ENCODE results near the gene PPFIA4.

Gene PPFIA4

DNA sequence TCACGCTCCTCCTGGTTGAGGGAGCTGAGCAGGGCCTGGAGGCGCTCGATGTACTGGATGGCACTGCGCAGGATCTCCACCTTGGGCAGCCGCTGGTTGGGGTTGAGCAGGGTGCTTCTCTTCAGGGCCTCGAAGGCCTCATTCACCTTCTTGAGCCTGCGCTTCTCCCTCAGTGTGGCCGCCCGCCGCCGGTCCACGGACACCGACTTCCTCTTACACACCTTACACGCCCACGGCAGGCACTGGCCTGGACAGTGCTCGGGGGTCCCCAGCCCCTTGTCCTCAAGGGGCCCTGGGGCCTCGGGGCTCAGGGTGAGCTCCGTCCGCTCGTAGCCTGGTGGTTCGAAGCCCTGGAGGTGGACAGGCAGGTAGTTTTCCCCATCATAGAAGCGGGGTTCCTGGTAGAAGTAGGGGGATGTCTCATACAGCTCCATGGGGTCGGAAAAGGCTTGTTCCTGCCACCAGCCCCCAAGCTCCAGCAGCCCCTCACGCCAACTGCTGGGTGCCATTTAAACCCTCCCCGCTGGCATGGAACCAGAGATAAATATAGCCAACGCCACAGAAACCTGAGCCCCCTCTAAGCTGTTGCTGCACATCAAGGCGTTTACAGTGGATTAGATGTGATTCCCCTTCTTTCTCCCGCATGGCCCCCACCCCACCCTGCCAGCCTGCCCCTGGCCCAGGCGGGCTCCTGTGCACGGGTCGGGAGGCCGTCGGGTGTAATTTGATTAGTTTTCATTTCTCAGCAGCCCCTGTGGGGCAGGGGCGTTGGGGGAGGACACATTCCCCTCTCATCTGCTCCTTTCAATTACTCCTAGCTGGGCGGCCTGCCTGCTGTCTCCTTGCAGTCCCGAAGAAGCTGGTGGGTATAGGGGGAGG, 59.5 kb downstream of the PPFIA4 start, which contains the start of gene MYOG:
MYOG (minus strand) TSS at position 485 of the 879 bp plus-strand sequence; CDS start at position 434, 51 bp downstream.
- FAIRE-seq, result no peak

DNA sequence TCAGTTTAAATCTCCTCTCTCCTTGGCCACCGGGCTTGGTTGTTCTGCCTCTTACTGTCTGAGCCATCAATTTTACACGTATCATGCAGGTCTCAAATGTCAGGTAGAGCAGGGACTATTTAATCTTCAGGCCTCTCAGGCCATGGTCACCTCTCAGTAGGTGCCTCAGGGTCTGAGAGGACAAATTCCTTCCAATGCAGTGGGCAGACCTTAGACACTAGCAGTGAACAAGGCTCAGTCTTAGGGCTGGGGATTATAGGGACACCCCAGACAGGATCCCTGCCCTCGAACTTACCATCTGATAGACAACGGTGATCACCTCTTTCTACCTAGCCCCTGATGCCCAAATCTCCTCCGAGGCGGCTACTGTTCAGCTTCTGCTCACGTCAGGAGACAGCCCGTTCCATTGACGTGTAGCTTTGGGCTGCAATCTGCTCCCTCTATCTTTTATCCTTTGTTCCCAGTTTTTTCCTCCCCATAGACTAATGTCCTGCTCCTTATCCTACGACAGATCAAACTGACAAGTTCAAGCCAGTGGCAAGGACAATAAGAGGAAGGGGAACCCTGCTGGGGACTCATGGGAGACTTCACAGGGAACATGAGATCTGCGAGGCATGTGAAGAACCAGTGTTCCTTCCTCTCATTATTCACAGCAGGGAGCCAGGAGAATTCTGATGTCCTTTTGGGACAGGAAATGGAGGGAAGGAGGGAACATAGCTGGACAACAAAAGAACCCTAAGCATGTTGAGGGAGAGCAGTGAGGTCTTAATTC, 60.9 kb downstream of the PPFIA4 start:
- no peak for FAIRE-seq

DNA sequence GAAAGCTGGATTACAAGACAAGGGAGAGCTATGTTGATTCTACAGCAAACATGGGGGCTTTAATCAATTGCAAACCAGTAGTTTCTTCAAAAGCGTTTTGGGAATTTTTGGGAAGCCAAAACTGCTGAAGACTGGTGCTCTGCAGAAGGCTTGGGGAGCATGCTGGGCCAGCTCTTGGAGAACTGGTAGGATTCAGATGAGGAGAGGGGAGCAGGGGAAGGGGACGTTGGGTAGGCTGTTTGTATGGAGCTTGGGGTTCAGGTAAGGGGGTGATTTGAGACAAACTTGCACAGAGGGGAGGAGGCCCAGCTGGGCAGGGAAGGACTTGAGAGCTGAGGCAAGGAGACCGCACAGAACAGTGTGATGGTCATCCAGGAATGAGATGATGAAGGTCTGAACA, 62.1 kb downstream of the PPFIA4 start:
- FAIRE-seq, result no peak

DNA sequence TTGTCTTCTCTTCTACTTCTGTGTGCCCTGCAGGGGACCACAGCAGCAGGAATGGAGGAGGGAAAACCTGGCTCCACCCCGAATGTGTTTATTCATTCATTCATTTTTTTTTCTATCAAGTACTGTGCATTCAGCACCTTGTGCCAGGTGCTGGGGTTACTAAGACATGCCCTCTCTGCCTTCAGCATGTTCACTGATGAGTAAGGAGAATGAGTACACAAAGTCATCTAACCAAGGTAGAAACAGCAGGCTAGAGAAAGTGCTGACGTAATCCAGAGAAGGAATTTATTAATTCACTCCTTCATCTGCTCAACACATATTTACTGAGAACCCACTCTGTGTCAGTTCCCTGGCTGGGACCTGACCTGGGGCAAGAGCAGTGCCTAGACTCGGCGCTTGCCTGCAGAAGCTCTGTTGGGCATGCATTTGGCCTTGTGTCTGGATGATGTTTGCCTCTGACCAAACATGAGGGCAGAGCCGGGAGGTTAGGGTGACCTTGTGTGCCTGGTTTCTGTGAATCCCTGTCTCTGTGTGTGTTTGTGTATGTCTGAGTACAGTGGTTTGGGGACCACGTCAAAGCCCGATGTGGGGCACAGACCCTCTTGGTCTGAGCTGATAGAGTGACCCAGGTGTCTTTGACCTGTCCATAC, 62.8 kb downstream of the PPFIA4 start:
- no peak for FAIRE-seq

DNA sequence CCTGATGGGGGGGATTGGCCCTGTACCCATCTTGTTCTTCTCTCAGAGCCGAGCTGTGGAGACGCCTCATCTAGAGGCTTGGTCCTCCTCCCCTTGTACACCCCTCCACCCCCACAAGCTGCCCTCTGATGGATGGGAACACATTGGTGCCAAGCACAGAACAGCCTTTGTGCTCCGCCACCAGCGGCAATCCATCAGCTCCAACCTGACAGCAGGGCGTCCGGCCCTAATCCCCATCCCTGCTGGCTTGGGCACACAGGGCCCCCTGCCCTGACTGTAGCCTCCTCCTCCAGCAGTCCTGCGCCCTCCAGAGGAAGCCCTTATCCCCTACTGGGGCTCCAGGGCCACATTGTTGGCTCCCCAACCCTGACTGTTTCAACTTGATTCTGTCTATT, 63.4 kb downstream of the PPFIA4 start:
- FAIRE-seq, result no peak

DNA sequence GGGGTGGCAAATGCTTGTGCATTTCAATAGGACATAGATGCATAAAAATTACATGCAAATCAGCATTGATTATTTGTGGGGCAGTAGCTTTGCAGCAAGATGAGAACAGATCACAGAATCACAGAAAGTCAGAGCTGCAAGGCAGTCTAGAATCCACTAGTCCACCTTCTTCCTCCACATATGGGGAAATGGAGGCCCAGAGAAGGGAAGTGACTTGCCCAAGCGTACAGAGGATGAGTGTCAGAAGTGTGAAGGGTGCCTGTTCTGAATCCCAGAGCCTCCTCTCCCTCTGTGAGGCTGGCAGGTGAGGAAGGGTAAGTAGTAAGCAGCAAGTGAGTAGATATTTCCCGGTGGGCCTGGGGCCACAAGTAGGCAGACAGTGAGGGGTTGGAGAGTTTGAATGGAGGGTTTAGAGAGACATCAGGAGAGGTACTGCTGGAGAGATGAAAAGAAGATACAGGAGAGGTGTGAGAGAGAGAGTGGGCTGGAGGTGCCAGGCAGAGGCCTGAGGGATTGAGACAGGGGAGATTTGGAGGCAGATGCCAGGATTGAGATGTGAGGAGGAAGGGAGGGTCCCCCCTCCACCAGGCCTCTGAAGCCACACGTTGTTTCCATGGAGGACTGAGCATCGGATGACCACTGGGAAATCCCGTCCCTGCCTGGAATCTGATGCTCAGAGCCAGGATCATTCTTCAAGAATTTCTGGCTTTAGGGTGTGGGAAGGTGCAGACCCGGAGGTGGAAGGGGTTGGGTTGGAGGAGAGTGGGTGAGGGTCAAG, 64.3 kb downstream of the PPFIA4 start:
- no peak for FAIRE-seq

DNA sequence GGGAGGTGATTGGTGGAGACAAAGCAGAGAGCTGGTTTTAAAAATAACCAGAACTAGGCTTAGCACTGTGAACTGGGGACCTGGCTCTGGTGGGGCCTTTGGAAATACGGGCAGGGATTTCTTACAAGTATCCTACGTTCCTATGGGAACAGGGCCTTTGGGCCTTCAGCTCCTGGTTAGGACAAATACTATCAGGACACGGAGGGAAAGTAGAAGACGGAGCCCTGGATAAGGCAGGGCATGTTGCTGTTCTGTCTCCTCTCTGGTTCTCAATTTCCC, 64.8 kb downstream of the PPFIA4 start:
- FAIRE-seq, result no peak

DNA sequence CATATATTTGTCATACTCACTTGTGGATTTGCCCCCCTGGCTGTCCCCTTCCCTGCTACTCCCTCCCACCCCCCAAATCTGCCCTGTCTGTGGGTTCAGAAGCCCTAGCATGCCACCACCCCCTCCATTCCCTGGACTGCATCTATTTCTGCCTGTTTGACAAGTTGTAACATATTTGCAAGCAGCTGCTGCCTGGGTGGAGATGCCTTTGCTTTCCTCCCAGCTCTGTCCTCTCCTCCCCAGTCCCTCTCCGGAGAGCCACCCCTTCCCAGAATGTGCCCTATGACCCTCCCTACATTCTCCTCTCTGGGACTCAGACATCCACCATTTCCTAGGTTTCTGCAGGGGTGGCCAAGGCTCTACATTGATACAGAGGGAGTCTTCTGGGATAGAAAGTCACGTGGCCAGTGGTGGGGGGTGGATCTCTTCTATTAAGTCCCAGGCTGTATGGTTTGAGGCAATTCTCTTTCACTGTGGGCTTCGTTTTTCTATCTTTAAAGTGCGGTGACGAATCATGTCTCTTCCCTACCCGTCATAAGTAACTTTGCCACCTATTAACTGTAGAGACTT, 65.6 kb downstream of the PPFIA4 start:
- FAIRE-seq, result no peak

DNA sequence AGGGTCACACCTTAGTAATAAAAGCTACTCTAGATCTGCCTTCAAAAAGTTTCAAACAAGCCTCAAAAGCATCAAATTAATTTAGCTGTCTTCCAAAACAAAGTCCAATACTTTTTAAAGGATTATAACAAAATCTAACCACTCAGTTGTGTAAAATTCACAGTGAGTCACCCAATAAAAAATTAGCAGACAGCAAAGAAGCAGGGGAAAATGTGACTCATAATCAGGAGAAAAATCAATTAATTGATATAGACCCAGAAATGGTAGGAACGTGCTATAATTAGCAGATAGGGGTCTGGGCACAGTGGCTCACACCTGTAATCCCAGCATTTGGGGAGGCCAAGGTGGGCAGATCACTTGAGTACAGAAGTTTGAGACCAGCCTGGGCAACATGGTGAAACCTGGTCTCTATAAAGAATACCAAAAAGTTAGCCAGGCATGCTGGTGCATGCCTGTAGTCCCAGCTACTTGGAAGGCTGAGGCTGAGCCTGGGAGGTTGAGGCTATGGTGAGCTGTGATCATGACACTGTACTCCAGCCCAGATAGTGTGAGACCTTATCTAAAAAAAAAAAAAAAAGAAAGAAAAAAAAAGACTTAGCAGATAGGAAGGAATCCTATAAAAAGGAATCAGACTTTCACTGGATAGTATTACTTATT, 67.6 kb downstream of the PPFIA4 start:
- FAIRE-seq, result no peak

DNA sequence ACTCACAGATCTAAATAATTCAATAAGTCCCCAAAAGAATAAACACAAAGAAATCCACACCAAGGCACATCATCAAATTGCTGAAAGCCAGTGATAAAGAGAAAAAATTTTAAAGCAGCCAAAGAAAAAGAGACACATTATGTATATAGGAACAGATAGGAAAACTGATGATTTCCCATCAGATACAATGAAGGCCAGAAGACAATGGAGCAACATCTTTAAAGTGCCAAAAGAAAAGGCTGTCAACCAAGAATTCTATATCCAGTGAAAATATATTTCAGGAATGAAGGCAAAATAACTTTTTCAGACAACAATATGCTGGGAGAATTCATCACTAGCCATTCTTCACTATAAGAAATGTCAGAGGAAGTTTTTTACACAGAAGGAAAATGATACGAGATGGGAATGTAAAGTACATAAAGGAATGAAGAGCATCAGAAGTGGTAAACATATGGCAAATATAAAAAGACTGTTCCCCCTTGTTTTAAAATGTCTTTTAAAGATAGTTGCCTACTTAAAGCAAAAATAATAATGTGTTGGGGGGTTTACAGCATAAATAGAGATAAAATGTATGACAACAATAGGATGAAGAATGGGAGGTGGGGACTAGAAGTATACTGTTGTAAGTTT, 68.9 kb downstream of the PPFIA4 start:
- FAIRE-seq, result no peak

DNA sequence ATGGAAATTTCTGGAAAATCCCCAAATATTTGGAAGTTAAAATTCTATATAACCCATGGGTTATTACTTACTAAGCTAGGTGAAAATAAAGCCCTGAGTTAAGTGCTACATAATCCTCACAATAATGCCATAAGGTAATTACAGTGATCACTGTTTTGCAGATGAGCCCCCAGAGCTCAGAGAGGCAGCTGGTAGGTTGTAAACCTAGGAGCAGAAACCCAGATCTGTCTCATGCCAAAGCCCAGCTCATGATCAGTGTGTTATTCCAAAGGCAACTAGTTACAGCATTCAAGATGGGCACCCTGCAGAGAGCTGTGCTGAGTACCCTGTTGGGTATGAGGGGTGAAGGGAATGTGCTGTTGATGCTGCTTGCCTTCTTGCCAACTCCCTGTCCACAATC, 70.3 kb downstream of the PPFIA4 start:
- FAIRE-seq, result no peak

DNA sequence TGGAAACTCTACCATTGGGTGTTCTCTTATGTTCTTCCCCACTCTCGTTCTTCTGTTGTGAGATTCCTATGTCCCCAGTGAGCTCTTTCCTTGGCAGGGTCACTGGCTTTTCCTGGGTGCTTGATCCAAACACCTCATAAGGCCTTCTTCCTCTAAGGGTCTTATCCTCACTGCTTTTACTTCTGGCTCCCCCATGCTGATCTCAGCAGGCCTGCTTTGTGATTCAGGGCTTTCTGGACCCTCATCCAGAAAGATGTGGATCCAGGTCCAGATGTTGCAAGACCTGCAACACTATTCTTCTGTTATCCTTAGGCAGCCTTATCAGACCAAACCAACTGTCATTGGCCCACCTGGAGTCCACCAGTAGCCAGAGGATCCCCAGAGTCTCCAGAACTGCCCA, 70.7 kb downstream of the PPFIA4 start:
- FAIRE-seq, result no peak

DNA sequence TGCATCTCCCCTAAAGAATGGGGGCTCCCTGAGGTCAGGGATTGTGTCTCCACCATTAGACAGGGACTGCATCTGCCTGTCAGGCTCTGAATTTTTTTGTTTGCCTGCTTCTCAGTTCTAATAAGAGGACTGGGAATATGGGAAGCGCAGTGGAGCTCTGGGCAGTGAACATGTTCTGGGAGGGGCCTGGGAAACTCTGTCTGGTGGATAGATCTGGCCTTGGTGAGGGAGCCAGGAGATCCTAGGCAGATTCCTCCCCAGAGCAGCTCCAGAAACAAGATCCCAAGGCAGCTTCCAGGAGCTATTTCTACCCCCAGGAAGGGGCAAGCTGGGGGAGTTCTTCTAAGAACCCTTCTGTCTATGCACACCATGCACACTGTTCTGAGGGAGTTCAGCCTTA, 72.2 kb downstream of the PPFIA4 start:
- FAIRE-seq, result no peak

DNA sequence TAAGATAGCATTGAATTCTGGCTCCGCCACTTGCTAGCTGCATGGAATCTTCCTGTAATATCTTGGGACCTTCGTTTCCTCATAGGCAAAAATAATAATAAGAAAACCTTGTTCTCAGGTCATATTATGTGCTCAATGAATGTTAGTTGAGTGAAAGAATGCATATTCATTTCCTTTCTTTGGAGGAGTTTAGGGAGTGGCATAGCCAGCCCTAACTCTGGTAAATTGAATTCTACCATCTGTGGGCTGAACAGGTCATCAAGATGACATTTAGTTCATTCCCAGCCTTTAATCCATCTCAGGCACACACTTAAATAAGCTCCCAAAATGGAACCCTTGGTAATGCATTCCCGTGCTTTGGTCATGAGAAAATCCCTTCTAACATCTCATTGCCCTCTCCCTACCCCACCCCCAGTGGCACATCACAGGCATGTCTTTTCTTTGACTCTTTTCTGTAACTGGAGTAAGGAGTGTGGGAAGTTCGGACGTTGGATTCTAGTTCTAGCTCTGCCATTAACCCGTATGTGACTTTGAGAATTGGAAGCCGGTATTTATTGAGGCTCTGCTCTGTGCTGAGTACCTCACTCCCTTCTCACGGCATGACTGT, 72.7 kb downstream of the PPFIA4 start:
- FAIRE-seq, result no peak

DNA sequence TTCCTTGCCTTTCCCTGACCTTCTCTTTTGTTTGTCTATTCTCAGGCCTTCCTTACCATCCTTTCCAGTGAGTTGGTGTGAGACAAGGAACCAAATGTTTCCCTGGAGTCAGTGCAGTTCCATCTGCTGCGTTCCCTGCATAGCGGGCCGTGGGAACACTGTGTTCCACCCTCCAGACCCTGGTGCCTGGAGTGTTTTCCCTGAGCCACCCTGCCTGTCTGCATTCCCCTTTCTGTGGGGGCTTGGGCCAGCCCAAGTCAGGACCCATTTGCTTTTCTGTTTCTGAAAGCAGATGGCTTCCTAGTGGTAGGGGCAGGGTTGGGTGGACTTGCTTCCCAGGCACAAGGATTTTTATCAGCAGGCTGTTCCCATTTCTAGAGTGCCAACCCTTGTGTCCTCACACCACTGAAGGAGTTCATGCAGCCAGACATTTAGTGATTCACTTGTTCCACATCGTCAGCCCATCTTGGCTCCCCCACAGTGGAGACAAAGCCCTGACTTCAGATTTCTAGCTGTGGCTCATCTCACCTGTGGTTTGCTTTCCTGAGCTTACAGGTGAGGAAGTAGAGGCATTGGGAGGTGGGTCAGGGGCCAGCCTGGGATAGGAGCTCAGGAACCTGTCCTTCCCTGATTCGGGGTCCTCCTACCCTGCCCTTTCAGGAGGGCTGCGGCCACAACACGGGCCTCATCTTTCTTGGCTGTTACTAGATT, 73.7 kb downstream of the PPFIA4 start:
- FAIRE-seq, result no peak

DNA sequence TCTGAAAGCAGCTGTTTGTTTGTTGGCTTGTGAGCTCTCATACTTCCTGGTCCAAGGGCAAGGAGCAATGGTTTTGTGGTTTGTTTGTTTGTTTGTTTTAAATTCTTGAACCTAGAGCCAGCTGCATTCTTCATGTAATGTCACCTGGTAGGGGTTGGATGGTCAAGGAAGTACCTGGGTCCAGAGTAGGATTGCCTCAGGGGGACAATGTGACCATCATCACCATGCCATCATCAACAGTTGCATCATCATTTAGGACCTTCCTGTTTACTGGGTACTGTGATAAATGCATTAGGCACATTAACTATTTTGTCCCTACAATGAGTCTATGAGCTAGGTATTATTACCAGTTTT, 74.2 kb downstream of the PPFIA4 start:
- no peak for FAIRE-seq

DNA sequence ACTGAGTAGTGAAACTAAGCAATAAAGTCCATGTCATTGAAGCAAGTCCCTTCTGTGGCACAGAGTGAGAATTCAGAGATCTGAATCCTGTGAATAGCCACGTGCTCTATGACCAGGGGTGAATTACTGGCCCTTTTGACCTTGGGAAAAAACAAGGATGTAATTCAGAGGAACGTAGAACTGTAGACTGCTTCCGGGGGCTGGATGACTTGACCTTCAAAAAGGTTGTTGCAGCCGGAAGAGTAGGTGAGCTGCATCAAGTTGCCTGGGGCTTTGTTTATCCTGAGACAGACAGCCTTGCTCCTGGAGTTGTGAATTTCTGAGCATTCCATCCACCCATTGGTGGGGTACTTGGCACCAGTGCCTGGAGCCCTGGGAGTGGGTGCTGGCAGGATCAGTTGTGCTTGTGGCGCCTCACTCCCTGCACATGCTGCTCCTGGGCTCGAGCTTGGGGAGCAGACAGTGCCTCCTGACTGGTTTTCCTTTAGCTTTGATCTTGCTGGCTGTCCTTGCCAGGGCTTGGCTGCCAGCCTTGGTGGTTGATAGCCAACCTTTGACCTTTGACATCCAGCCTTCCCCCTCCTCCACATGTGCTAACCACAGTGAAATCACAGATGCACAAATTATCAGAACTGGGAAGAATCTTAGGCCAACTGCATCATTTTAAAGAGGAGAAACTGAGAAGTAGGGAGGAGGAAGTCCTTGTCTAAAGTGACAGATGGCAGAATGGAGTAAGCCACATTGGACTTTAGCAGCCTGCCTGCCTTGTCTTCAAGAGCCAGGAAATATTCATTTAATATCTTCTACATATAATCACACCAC, 75.7 kb downstream of the PPFIA4 start:
- no peak for FAIRE-seq

DNA sequence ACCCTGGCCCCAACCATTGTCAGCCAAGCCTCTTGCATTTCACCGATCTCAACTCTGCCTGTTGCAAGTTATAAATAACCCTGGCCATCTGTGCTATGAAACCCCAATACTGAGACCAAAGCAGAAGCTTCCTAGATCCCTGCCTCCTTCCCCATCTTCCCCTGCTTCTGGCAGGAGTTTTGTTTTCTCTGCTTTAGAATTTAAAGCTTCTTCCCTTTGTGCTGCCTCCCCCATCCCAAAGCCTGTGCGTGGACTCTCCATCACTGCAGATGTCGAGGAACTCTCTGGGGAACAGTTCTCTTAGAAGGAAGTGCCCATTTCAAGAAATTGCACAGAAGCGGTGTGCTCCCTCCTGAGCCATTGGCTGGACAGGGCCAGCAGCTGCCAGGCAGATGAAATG, 76.9 kb downstream of the PPFIA4 start:
- no peak for FAIRE-seq

DNA sequence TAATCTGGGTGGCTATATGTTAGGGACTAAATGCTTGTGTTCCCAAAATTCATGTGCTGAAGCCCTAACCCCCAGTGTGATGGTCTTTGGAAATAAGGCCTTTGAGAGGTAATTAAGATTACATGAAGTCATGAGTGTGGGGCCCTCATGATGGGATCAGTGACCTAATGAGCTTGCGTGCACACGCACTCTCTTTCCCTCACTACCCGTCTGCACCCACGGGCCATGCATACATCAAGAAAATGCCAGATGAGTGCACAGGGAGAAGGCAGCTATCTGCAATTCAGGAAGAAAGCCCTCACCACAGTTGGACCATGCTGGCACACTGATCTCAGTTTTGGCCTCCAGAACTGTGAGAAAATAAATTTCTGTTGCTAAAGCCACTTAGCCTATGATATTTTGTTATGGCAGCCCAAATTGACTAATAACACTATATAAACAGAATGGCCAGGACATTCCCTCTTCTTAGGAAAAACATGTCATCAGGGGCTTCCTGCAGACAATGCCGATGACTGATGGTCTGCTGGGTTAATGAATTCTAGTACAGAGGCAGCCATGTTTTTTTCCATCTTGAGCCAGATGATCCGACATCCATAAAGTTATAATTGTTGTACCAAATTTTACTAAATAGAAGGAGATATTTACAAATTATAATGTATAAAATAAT, 77.7 kb downstream of the PPFIA4 start:
- no peak for FAIRE-seq

All from A204.1 (cell line).